Neural cell (in vitro differentiated cells): ENCODE measurements around the gene RMI2. TPM values are rescaled to one million over a fixed set of nuclear protein-coding genes. Genes with fewer than 3 reads are reported as not detected.

Source experiments
- H2AFZ ChIP-seq: fragments of 200-600, 300-800 bp; sonication (generic), shearing (Covaris generic); 2 replicates; pipeline ENCODE4 v1.6.0; 2014; ENCODE audit warnings: low read depth, mild to moderate bottlenecking, antibody characterized with exemption, low read length, moderate library complexity
- H3F3A ChIP-seq: fragments of 200-600 bp; shearing (Covaris generic); 2 replicates; pipeline ENCODE4 v1.6.1; 2016; ENCODE audit warnings: mild to moderate bottlenecking, moderate library complexity, mixed read lengths, antibody characterized with exemption, low read length; ENCODE audit not compliant: insufficient read depth, poor library complexity, severe bottlenecking
- H3K27ac ChIP-seq: fragments of 200-600, 300-800 bp; sonication (generic), shearing (Covaris generic); 2 replicates; pipeline ENCODE4 v1.5.1; 2014; ENCODE audit warnings: mild to moderate bottlenecking, low read length, moderate library complexity
- H3K27me3 ChIP-seq: fragments of 300-800, 200-600 bp; sonication (generic), shearing (Covaris generic); 2 replicates; pipeline ENCODE4 v1.6.0; 2014; ENCODE audit warnings: mild to moderate bottlenecking, low read depth, low read length, moderate library complexity; ENCODE audit not compliant: insufficient read depth
- H3K36me3 ChIP-seq: fragments of 300-800, 200-600 bp; sonication (generic), shearing (Covaris generic); 2 replicates; pipeline ENCODE4 v1.5.1; 2014; ENCODE audit warnings: mild to moderate bottlenecking, antibody characterized with exemption, low read length, moderate library complexity; ENCODE audit not compliant: insufficient read depth
- H3K4me2 ChIP-seq: fragments of 300-800, 200-600 bp; sonication (generic), shearing (Covaris generic); 2 replicates; pipeline ENCODE4 v1.6.0; 2014; ENCODE audit warnings: mild to moderate bottlenecking, low read length
- H3K4me3 ChIP-seq: fragments of 300-800, 200-600 bp; sonication (generic), shearing (Covaris generic); 2 replicates; pipeline ENCODE4 v1.5.1; 2014; ENCODE audit warnings: mild to moderate bottlenecking, low read length, moderate library complexity
- H3K79me2 ChIP-seq: fragments of 200-600 bp; shearing (Covaris generic); replicated peaks from 2 replicates; pipeline ENCODE4 v1.6.0; 2014; ENCODE audit warnings: mild to moderate bottlenecking, low read length, moderate library complexity; ENCODE audit not compliant: insufficient read depth
- H3K9ac ChIP-seq: fragments of 300-800, 200-600 bp; sonication (generic), shearing (Covaris generic); 2 replicates; pipeline ENCODE4 v1.6.1; 2016; ENCODE audit warnings: mild to moderate bottlenecking, low read length, mixed read lengths
- H3K9me2 ChIP-seq: fragments of 200-600 bp; shearing (Covaris generic); 2 replicates; pipeline ENCODE4 v1.6.1; 2016; ENCODE audit warnings: mild to moderate bottlenecking, low read length, mixed read lengths; ENCODE audit not compliant: insufficient read depth
- H3K9me3 ChIP-seq: fragments of 200-600, 300-800 bp; sonication (generic), shearing (Covaris generic); 2 replicates; pipeline ENCODE4 v1.6.1; 2016; ENCODE audit warnings: mild to moderate bottlenecking, mixed run types, low read length, moderate library complexity, mixed read lengths
- H4K20me1 ChIP-seq: fragments of 200-600 bp; shearing (Covaris generic); 2 replicates; pipeline ENCODE4 v1.6.1; 2016; ENCODE audit warnings: mild to moderate bottlenecking, mixed run types; ENCODE audit not compliant: insufficient read depth
- CTCF ChIP-seq: fragments of 450-650 bp; IDR thresholded peaks from 2 replicates; pipeline ENCODE4 v1.5.1; 2014; ENCODE audit warnings: antibody characterized with exemption, mild to moderate bottlenecking, moderate library complexity; ENCODE audit not compliant: poor library complexity, severe bottlenecking
- EP300 ChIP-seq: fragments of 450-650 bp; conservative IDR thresholded peaks from 2 replicates; pipeline ENCODE4 v1.6.1; 2014; ENCODE audit warnings: antibody characterized with exemption, mild to moderate bottlenecking, moderate library complexity; ENCODE audit not compliant: poor library complexity, severe bottlenecking
- EZH2 ChIP-seq: fragments of 200-600, 300-800 bp; shearing (Covaris generic), sonication (generic); IDR thresholded peaks from 2 replicates; pipeline ENCODE4 v1.6.1; 2014; ENCODE audit warnings: antibody characterized with exemption, low read length, borderline replicate concordance, mild to moderate bottlenecking; ENCODE audit not compliant: insufficient read depth, poor library complexity, severe bottlenecking
- MXI1 ChIP-seq: fragments of 450-650 bp; conservative IDR thresholded peaks from 2 replicates; pipeline ENCODE4 v1.6.1; 2014; ENCODE audit warnings: antibody characterized with exemption, mild to moderate bottlenecking; ENCODE audit not compliant: poor library complexity, severe bottlenecking
- POLR2AphosphoS5 ChIP-seq: IDR thresholded peaks from 2 replicates; pipeline ENCODE4 v1.6.1; 2012
- RAD21 ChIP-seq: fragments of 450-650 bp; conservative IDR thresholded peaks from 2 replicates; pipeline ENCODE4 v1.6.1; 2014; ENCODE audit warnings: antibody characterized with exemption, mild to moderate bottlenecking, moderate library complexity
- REST ChIP-seq: IDR thresholded peaks from 2 replicates; pipeline ENCODE4 v1.6.1; 2012; ENCODE audit warnings: borderline replicate concordance
- SMC3 ChIP-seq: fragments of 450-650 bp; conservative IDR thresholded peaks from 2 replicates; pipeline ENCODE4 v1.6.1; 2014; ENCODE audit warnings: antibody characterized with exemption, mild to moderate bottlenecking, moderate library complexity; ENCODE audit not compliant: poor library complexity
- TAF1 ChIP-seq: IDR thresholded peaks from 2 replicates; pipeline ENCODE4 v1.6.1; 2012; ENCODE audit warnings: low read depth
- polyA plus RNA-seq: library from polyadenylated mRNA; depleted of rRNA; stranded (reverse); fragments of >200 nt; gene quantifications from 2 replicates; pipeline ENCODE4 v1.2.3, GENCODE V29; 2014

RMI2 gene
- polyA plus RNA-seq, 1 donor from 2014 or later, result 0.48 TPM

DNA sequence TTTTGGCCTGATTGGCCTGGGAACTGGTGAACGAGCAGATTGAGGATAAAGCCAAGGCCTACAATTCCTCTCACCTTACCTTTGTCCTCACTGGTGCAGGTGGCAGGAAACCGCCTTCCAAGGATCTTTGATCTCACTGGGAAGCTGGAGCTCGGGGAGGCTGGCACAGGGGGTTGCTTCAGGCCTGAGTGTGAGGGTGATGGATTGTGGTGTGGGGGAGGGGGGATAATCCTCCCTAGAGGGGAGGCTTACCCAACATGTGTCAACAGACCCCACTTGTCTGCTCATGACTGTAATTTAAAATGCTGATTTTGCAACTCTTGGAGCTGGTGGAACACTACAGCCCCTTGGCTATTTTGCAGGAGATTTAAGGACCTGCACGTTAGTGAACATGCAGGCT, 4.5 kb upstream of the RMI2 start:
- Histone ChIP-seq H2AFZ (no peak overlapping the region), H3K27ac (no peak overlapping the region)

GRCh38 chr16:11341371-11341770, 3.9 kb upstream of the RMI2 start:
- Histone ChIP-seq H3K4me2 (no peak overlapping the region), H3K9me2 (no peaks in the 10 kb centered on the region), H3K9ac (no peak overlapping the region), H4K20me1 (no peaks in the 10 kb centered on the region), H3K27ac (no peak overlapping the region), H3K36me3 (no peaks in the 10 kb centered on the region), H3K27me3 (no peaks in the 10 kb centered on the region), H3K4me3 (no peak overlapping the region), H3F3A (no peaks in the 10 kb centered on the region), H3K79me2 (no peaks in the 10 kb centered on the region), H3K9me3 (no peaks in the 10 kb centered on the region), H2AFZ (no peak overlapping the region)
- TF ChIP-seq TAF1, result no peak
- no peak for TF ChIP-seq EZH2
- no peak for TF ChIP-seq REST
- TF ChIP-seq EP300, result no peak
- TF ChIP-seq CTCF, result no peak
- no peak for TF ChIP-seq RAD21

More for the DNA sequence above, 4.5 kb upstream of the RMI2 start:
- Histone ChIP-seq H3K9me3 (no peaks in the 10 kb centered on the region), H3K4me3 (no peak overlapping the region), H3F3A (no peaks in the 10 kb centered on the region), H3K9ac (no peak overlapping the region), H3K9me2 (no peaks in the 10 kb centered on the region), H4K20me1 (no peaks in the 10 kb centered on the region), H3K27me3 (no peaks in the 10 kb centered on the region), H3K79me2 (no peaks in the 10 kb centered on the region), H3K36me3 (no peaks in the 10 kb centered on the region), H3K4me2 (no peak overlapping the region)
- no peak for TF ChIP-seq MXI1
- no peak for TF ChIP-seq SMC3
- no peak for TF ChIP-seq POLR2AphosphoS5
- TF ChIP-seq REST, result no peak
- no peak for TF ChIP-seq TAF1
- no peak for TF ChIP-seq EP300
- no peak for TF ChIP-seq EZH2
- no peak for TF ChIP-seq RAD21
- no peak for TF ChIP-seq CTCF
